GM19193 (cell line): Measurements from ENCODE around the gene PBRM1.

ENCODE experiments used
- POLR2A ChIP-seq: IDR thresholded peaks from 4 replicates; pipeline ENCODE4 v1.6.1; 2011; ENCODE audit not compliant: insufficient read depth, insufficient read length; ENCODE audit errors: extremely low read depth

Gene PBRM1

DNA sequence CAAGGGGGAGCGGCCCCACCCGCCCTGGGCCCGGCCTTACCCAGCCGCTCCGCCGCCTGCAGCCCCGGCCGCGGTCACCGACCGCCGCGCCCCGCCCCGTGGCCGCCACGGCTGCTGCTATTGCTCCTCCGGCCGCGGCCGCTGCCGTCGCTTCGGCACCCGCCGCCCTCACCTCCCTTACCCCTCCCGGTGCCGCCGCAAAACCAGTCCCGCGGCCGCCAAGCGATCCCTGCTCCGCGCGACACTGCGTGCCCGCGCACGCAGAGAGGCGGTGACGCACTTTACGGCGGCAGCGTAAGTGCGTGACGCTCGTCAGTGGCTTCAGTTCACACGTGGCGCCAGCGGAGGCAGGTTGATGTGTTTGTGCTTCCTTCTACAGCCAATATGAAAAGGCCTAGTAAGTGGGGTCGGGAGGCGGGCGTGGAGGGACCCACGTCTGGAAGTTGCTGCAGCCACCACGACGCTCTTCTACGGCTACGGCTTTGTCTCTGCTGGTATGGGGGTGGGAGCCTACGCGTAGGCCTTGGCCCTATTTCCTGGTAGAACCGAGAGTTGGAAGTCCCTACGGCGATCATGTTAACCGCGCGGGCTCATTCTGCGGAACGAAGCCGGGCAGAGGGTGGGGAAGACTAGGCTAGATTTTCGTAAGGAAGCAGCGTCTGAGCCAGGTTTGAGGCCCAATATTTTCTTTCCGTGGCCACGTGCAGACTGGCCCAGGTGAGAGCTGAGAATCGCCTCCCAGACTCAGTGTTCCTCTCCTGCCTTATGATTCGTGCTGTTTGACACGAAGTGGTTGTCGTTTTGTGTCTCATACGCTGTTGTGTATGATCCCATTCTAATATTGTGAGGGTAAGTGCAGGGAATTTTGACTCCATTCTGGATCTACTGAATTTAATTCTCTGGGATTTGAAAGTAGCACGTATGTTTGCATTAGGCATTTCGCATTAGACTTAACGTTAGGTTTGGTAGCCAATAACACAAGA, at the start of gene PBRM1, which contains the start of gene GNL3:
TSS of gene PBRM1 (minus strand) at position 205 of the 983 bp plus-strand sequence.
TSS of gene GNL3 (plus strand) at position 324 of the 983 bp plus-strand sequence. CDS start at position 385, 61 bp downstream.
- TF ChIP-seq POLR2A: peak; percentile 95

DNA sequence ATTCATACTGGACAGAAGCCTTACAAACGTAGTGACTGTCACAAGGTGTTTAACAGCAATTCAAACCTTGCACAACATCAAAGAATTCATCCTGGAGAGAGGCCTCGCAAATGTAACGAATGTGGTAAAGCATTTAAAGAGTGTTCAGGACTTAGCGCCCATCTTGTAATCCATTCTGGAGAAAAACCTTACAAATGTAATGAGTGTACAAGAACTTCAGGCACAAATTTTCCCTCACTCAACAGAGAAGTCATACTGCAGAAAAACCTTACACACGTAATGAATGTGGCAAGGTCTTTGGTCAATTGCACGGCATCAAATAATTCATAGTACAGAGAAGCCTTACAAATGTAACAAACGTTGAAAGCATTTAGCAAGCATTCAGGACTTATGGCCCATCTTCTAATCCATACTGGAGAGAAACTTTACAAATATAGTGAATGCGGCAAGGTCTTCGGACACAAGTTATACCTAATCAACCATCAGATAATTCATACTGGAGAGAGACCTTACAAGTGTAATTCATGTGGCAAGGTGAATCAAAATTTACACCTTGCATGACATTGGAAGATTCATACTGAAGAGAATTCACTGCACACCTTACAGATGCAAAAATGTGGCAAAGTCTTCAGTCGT, 47.7 kb upstream of the PBRM1 start:
- no peak for TF ChIP-seq POLR2A

DNA sequence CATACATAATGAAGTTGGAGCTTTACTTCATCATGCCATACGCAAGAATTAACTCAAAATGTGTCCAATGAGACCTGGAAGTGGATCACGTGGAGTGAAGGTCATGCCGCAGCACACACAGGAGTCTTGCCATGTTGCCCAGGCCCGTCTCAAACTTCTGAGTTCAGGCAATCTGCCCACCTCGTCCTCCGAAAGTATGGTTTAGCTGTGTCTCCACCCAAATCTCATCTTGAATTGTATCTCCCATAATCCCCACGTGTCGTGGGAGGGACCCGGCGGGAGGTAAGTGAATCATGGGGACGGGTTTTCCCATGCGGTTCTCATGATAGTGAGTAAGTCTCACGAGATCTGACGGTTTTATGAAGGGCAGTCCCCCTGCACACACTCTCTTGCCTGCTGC, 45.9 kb upstream of the PBRM1 start:
- no peak for TF ChIP-seq POLR2A

DNA sequence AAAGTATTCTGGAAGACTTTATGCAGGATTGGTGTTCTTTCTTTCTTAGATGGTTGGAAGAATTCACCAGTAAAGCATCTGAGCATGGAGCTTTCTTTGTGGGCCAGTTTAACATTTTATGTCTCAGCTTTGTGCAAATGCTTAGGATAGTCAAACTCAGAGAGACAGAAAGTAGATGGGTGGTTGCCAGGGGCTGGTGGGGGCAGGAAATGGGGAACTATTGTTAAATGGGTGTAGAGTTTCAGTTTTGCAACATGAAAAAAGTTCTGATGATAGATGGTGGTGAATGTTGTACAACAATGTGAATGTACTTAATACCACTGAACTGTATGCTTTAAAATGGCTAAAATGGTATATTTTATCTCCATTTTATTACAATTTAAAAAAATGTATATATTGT, 45.0 kb upstream of the PBRM1 start:
- no peak for TF ChIP-seq POLR2A

DNA sequence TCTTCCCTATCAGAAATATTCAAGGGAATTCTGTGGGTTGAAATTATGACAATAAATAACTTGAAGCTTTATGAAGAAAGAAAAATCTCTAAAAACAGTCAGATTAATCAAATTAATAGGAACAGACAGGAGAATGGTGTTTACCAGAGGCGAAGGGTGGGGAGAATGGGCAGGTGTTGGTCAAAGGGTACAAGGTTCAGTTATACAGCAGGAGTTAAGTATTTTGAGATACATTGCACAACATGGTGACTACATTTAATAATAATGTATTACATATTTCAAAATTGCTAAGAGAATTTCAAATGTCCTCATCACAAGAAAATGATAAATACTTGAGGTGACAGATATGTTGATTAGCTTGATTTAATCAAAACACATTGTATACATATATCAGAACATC, 38.8 kb upstream of the PBRM1 start:
- TF ChIP-seq POLR2A: no peak

DNA sequence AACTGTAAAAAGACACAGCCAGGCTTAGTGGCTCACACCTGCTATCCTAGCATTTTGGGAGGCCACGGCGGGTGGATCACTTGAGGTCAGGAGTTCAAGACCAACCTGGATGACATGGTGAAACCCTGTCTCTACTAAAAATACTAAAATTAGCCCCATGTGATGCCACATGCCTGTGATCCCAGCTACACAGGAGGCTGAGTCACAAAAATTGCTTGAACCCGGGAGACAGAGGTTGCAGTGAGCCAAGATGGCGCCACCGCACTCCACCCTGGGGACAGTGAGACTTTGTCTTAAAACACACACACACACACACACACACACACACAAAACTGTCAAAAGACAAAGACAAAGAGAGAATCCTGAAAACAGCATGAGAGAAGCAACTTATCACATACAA, 38.2 kb upstream of the PBRM1 start:
- TF ChIP-seq POLR2A: no peak

DNA sequence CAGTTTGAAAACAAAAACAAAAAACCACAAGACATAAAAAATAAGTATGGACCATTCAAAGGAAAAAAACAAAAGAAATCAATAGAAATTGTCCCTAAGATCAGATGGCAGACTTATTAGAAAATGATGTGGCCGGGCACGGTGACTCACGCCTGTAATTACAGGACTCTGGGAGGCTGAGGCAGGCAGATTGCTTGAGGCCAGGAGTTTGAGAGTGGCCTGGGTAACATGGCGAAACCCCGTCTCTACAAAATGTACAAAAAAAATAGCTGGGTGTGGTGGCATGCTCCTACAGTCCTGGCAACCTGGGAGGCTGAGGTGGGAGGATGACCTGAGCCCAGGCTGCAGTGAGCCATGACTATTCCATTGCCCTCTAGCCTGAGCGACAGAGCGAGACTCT, 36.8 kb upstream of the PBRM1 start:
- TF ChIP-seq POLR2A: no peak

DNA sequence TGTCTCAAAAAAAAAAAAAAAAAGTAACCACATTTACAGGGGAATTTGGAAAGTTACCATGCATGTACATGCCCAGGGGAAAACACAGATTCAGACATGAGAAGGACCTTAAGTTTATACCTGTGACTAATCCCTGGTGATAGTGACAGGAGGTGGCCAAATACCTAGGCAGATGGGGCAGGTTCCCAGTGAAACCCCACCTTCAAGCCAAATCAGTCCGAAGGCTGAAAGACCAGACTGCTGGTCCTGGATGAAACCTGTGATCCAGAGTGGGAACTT, 36.0 kb upstream of the PBRM1 start:
- no peak for TF ChIP-seq POLR2A

DNA sequence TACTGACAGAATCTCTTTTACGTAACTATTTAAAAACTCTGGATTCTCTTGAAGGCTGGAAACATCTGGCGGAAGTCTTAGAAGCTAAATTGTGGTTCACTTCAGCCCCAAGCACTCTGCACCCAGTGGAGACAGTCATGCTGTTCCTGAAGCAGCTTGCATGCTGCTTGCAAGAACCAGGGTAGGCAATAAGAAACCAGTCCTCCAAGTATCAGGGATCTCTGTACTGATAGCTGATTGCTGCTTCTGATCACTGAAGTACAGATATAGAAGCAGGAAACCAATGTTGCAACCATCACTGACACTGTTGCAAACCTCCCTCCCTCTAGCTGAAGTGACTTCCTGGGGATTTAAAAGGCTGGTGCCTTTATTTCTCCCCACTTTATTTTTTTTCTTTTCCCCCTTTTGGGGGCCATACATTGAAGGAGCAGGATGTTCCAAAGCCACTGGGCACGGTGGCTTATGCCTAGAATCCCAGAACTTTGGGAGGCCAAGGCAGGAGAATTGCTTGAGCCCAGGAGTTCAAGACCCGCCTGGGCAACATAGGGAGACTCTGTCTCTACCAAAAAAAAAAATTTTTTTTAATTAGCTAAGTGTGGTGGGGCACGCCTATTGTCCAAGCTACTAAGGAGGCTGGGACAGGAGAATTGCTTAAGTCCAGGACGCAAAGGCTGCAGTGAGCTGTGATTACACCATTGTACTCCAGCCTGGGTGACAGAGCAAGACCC, 35.5 kb upstream of the PBRM1 start:
- no peak for TF ChIP-seq POLR2A

DNA sequence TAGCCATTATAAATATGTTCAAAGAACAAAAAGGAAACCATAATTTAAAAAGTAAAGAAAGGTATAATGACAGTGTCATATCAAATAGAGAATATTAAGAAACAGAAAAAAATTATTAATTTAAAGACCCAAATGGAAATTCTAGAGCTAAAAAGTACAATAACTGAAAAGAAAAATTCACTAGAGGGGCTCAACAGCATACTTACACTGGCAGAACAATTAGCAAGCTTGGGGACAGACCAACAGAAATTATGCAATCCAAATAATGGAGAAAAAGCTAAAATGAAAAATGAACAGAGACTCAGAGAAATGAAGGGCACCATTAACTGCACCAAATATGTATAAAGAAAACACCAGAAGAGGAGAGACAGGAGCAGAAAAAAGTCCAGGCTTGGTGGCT, 33.9 kb upstream of the PBRM1 start:
- no peak for TF ChIP-seq POLR2A

DNA sequence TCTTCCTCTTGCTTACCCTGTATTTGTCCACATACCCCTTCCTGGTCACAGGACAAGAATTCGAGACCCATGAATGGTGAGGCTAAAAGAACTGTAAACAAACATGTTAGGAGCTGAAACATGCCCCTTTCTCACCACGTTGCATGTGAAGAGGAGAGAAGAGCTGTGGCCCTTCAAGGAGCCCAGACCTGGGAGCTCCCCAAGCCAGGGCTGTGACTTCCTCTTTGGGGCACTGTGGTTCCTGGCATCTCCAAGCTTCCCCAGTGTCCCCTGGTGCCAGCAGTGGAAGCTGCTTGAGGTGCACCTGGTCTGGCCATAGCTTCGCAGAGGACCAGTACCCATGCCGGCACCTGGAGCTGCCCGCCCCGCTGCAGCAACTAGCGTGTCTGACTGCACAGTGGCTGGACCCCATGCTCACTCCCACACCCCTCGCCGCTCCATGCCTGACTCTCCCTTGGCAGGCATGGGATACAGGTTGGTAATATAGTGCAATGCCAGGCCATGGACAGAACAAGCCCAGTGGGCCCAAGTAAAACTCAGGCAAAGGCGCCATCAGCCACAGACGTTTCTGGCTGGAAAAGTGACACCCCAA, 30.1 kb upstream of the PBRM1 start:
- no peak for TF ChIP-seq POLR2A

DNA sequence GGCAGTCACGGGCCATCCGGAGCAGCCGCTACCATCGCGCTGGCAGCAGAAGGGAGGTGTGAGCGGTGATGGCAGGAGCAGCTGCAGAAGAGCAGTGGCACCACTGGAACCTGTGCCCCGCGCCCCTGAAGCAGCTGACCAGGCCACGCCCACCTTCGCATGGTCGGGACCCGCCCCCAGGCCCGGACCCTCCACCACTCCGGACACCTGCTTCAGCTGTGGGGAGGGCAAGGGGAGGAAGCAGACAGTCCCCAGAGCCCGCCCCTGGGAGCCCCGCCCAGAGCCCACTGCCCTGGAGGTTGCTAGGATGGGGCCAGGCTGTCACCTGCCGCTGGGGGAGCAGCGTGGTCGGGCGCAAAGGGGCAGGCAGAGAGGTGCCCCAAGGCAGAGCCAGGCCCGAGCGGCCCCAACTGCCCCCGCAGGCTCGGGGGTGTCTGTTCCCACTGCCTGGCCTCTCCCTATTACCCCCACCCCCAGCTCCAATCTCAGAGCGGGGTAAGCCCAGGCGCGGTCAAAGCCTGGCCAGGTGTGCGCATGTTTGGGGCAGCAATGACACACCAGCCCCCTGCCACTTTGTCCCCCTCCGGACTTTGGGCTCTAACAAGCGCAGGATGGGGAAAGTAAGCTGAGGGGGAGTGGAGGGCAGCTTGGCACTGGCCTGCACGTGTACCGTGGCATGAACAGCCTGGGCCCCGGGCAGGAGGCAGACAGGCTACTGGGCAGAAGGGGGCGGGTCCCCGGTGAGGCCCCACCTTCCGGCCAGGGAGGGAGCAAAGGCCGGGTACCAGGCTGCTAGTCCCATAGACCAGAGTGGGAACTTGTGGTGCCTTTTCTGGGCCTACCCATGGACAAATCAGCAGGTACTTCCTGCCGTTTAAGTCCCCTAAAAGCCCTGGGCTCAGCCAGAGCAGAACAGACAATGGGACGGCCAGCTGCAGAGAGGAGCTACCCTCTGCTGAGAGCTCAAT, 28.9 kb upstream of the PBRM1 start:
- no peak for TF ChIP-seq POLR2A

DNA sequence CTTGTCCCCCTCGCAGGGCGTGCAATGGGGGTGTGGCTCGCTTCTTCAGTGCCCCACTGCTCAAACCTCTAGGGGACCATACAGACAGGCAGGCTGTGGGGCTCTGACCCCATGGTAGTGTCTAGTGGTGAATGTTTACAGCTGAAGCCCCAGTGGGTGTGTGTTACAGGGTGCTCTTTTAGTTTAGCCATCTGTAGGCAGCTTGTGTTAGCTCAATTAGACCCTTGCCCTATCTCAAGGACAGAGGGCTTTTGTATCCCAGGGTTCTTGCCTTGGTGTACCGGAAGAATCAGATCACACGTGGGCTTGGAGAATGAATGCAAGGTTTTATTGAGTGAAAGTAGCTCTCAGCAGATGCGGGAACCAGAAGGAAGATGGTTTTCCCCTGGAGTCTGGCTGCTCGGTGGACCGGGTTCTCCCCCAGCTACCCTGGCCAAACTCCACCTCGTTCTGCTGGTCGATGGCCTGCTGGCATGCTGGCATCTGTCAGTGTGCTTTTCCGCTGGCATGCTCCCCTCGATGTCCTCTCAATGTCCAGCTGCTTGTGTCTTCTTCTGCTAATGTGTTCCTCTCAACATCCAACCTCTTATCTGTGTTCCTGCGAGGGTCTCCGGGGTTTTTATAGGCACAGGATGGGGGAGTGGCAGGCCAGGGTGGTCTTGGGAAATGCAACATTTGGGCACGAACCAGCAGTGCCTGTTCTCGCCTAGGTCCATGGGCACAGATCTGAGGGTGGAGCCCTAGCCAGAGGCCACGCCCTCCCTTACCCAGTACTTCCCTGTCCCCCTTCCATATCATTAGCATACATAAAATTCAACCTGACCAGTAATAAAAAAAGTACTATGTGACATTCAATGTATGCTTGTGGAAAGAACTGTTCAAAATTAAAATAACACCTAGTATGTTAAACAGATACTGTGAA, 26.8 kb upstream of the PBRM1 start:
- TF ChIP-seq POLR2A: no peak
